CD1c-positive myeloid dendritic cell (primary cell): Measurements from ENCODE around the gene OR4A47.
"Not testable (repeated sequence)": the region's sequence is repeated elsewhere in the genome, so short reads cannot be mapped to it uniquely, and the experiment has no call there.

ENCODE experiments used
- DNase-seq: peaks from one replicate; pipeline ENCODE4 v3.0.0-alpha.2; 2016; ENCODE audit errors: extremely low spot score

The OR4A47 gene

GRCh38 chr11:48488493-48488892 is at the start of gene OR4A47:
OR4A47 (plus strand) TSS chr11:48488793; CDS start chr11:48488793, 0 bp downstream.
- not testable (repeated sequence) for DNase-seq

GRCh38 chr11:48455909-48456308 is 32.7 kb upstream of the OR4A47 start:
- not testable (repeated sequence) for DNase-seq

DNA sequence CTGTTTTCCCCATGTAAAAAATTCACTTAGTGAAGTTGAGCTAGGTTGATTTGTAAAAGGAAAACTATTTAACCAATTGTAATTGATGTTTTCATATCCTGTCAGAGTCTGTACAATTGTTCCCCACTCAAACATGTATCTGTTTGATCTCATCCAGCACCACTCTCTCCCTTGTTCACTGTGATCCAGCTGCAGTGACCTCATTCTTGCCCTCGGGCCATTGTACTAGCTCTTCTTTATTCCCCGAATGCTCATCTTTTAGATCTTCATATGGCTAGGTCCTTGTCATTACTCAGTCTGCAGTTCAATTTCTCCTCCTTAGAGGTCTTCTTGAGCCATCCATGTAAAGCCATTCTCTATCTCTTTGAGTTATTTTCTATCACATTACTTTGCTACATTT is 14.6 kb upstream of the OR4A47 start:
- DNase-seq: not testable (repeated sequence)

DNA sequence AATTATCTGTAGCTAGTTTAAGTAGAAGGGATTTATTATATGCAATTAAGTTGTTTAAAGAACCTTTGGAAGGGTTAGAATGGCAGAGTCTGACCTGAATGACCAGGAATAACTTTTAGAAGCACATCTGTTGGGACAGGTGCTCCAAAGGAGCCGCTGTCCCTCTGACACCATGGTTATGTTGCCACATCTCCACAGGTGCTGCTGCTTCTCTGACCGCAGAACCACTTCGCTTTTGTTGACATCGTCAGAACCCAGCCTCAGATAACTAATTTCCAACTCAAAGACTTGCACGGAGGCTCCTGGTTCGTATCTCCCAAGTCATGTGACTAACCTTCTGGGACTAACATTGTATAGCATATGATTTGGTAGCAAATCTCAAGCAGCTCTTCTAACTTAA is 13.9 kb upstream of the OR4A47 start:
- DNase-seq: not testable (repeated sequence)

GRCh38 chr11:48506169-48506568 is 17.6 kb downstream of the OR4A47 start:
- DNase-seq: not testable (repeated sequence)

DNA sequence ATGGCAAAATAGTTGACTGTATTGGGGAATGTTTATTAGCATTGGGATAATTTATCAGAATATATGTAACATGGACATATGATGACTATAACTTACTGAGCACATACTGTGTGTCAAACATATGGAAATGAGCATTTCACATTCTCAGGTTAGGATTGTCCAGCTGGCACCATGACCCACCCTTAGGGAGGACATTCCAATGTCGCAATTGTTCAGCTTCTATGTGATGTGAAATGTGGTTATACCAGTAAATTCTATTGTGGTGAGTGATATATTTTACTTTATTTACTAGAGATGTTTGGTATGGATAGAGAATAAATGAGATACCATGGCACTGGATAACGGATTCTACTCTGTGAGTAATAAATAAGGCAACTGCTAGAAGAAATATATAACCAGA is 50.4 kb downstream of the OR4A47 start:
- no peak for DNase-seq
